SJSA1 (cell line): ENCODE results near the gene MROH7. TPM values are rescaled to one million over a fixed set of nuclear protein-coding genes. Genes with fewer than 3 reads are reported as not detected.

Experiments
- DNase-seq, 2 experiments: peaks; one replicate each; pipeline ENCODE4 v3.0.0-alpha.2; 2015 to 2020; ENCODE audit warnings: low spot score in 2 of 2, low read depth in 1 of 2
- H3K27ac ChIP-seq: fragments of 250-450 bp; sonication (Bioruptor Pico); 2 replicates; pipeline ENCODE4 v1.5.1; 2020; ENCODE audit warnings: mild to moderate bottlenecking, moderate library complexity
- H3K27me3 ChIP-seq: fragments of 250-450 bp; sonication (Bioruptor Pico); replicated peaks from 2 replicates; pipeline ENCODE4 v1.5.1; 2020; ENCODE audit warnings: mild to moderate bottlenecking, moderate library complexity
- H3K36me3 ChIP-seq: fragments of 250-450 bp; sonication (Bioruptor Pico); 2 replicates; pipeline ENCODE4 v1.5.1; 2020; ENCODE audit warnings: mild to moderate bottlenecking
- H3K4me1 ChIP-seq: fragments of 250-450 bp; sonication (Bioruptor Pico); replicated peaks from 2 replicates; pipeline ENCODE4 v1.6.1; 2021; ENCODE audit warnings: mild to moderate bottlenecking
- H3K4me3 ChIP-seq: fragments of 250-450 bp; sonication (Bioruptor Pico); 2 replicates; pipeline ENCODE4 v1.5.1; 2020; ENCODE audit warnings: mild to moderate bottlenecking
- H3K9me3 ChIP-seq: fragments of 250-450 bp; sonication (Bioruptor Pico); replicated peaks from 2 replicates; pipeline ENCODE4 v1.5.1; 2020; ENCODE audit warnings: mild to moderate bottlenecking
- total RNA-seq: library from RNA; depleted of rRNA; stranded (reverse); fragments of >200 nt; shearing (Covaris generic); gene quantifications from 2 replicates; pipeline ENCODE4 v1.2.3, GENCODE V29; 2014; rRNA removed

Gene MROH7
- total RNA-seq = not detected in 2 replicates

DNA sequence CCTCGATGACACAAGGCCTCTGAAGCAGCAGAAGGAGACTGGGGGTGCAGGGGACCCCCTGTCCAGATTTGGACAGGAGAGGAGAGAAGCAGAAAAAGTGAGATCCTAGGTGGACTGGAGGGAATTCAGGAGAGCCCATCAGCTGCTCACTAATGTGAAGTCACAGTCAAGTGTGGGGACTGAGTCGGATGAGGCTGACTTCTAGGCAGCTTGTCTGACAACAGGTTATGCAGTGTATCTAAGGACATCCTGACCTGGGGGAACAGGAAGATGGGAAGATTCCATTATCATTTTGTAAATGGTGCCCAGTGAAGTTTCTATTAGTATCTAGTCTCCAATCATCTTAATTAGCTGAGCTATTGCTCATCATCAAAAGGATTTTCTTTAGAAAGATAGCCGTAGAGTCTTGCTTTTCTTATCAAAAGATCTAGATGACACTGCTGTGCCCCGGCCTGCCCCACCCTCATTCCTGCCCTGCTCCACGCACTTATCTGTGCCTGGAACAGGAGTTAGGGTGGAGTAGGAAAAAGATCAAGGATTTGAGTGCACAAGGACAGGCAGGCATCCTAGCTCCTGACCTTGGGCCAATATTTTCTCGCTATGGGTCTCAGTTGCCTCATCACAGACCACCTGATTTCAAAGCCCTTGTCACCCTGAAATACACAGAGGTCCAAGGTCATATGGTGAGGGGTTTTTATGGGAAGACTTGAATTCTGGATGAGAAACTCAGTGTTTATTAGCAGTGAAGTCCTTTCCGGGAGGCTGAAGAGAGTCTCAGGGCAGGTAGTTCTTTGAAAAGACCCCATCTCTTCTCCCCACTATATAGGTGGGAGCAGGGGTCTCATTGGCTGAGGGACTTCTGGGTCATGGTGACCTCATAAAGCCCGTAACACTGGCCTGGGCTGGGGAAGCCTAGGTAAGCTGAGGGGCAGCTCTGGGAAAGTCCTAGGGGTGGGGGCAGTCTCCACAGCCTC, at the start of gene MROH7:
TSS of gene MROH7 (plus strand) at position 924 of the 974 bp plus-strand sequence. CDS start 11,141 bp downstream, outside the sequence.
- no peaks in the 10 kb centered on the region for H3K36me3 ChIP-seq
- DNase-seq = no peak

DNA sequence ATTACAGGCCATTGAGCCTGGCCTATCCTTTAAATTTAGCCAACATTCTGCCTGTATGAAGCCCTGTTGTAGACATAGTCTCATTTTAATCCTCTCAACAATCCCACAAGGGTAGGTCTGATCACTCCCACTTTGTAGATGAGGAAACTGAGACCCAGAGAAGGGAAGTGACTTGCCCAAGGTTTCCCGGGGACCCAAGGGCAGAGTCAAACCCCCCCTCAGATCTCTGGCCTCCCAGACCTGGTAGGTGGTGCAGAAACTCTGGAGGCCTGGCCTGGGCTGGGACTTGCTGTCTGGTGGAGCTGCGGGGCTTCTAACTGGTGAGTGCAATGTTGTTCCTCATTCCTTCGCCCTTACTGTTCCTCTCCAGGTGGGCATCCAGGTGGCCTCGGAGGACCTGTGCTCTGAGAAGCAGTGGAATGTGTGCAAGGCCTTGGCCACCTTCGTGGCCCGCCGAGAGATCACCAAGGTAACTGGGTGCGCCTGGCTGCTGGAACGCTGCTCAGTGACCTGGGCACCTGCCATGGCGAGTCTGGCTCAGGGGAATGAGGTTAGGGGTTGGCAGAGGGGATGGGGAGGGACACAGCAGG, 47.9 kb upstream of the MROH7 start:
- no peaks in the 10 kb centered on the region for H3K9me3 ChIP-seq
- H3K36me3 ChIP-seq = no peaks in the 10 kb centered on the region
- no peak overlapping the region for H3K27ac ChIP-seq
- no peak overlapping the region for H3K4me3 ChIP-seq
- DNase-seq = no peak
- no peaks in the 10 kb centered on the region for H3K27me3 ChIP-seq
- H3K4me1 ChIP-seq = no peaks in the 10 kb centered on the region

More for the DNA sequence above, at the start of gene MROH7:
- no peak within 1 kb of the TSS for H3K27ac ChIP-seq
- H3K27me3 ChIP-seq = no peaks in the 10 kb centered on the region
- H3K4me3 ChIP-seq = no peak within 1 kb of the TSS
- peaks cover 8% of the 10 kb centered on the region; the same call in 1 of the 2 replicates for H3K9me3 ChIP-seq
- H3K4me1 ChIP-seq = no peaks in the 10 kb centered on the region

DNA sequence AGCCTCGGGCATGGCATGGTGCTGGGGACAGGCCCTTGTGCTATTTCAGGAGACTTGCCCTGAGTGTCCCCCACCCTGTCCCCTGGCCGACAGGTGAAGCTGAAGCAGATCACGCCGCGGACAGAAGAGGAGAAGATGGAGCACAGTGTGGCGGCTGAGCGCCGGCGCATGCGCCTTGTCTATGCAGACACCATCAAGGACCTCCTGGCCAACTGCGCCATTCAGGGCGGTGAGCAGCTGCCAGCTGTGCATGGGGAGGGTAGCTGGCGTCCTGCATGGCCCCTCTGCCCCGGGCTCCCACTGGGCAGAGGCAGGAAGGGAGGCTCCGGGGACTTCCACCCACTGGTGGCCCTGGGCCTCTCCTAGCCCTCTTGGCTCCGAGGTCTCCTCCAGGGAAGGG, 47.1 kb upstream of the MROH7 start:
- no peaks in the 10 kb centered on the region for H3K4me1 ChIP-seq
- no peaks in the 10 kb centered on the region for H3K9me3 ChIP-seq
- no peak overlapping the region for H3K4me3 ChIP-seq
- H3K36me3 ChIP-seq = no peaks in the 10 kb centered on the region
- no peak overlapping the region for H3K27ac ChIP-seq
- no peaks in the 10 kb centered on the region for H3K27me3 ChIP-seq
- no peak for DNase-seq

DNA sequence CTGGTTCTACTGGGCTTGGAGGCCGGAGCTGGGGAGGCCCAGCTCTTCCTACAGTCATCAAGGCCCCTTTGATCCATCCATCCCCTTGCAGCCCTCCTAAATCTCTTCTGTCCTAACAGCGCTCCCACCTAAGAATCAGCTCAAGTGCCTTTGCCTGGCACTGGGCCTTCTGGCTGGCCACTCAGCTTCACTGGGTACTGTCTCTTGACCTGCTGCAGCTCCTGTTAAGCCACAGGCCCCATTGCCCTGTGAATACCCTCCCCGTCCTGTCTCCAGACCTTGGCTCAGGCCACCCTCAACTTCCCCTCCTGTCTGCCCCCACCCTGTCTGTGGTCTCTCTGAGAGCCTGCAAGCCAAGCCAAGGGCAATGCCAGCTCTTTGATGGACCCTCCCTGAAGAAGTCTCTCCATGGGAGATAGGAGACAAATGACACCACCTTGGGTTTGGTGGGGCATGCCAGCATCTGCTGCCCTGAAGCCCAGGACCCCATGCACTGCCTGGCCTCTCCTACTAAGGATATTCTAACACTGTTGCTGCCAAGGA, 45.6 kb upstream of the MROH7 start:
- Histone ChIP-seq H3K9me3 (no peaks in the 10 kb centered on the region), H3K4me1 (no peaks in the 10 kb centered on the region), H3K27me3 (no peaks in the 10 kb centered on the region), H3K36me3 (no peaks in the 10 kb centered on the region), H3K4me3 (no peak overlapping the region), H3K27ac (no peak overlapping the region)
- no peak for DNase-seq

DNA sequence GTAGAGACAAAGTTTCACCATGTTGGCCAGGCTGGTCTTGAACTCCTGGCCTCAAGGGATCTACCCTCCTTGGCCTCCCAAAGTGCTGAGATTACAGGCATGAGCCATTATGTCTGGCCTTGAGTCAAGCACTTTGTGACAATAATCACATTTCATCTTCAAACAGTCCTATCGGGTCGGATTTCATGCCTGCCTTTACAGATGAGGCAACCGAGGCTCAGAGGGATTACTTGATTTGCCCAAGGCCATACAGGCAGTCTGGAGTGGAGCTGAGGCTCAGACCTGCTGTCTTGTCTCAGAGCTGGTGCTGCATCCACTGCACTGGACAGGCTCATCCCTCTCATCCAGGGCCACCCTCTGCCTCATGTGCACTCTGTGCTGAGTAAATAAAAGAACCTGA, 44.8 kb upstream of the MROH7 start:
- DNase-seq = no peak
- H3K27ac ChIP-seq = no peak overlapping the region
- H3K4me1 ChIP-seq = no peaks in the 10 kb centered on the region
- H3K27me3 ChIP-seq = no peaks in the 10 kb centered on the region
- H3K36me3 ChIP-seq = no peaks in the 10 kb centered on the region
- no peak overlapping the region for H3K4me3 ChIP-seq
- H3K9me3 ChIP-seq = no peaks in the 10 kb centered on the region

DNA sequence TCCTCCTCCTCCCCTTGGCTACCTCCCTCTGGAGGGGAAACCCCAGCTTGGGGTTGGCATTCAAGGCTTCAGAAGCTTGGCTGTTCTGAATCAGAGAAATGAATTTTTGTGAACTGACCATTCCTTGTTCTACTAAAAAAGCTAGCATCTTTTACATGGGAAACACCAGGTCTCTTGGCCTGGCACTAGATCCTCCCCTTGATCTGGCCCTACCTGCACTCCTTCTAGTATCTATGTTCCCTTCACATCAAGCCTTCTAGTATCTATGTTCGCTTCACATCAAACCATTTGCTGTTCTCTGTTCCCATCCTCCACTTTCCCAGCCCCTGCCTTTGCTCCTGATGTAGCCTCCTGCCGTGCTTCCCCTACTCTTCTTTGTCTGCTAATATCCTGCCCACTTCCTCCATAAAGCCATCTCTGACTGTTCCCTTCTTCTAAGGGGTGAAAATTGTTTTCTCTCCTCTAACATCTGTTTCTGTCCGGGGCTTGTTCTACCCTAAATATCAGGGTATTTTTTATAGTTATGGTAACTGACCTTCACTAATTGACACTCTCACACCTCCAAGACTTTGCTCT, 44.0 kb upstream of the MROH7 start:
- H3K4me3 ChIP-seq = no peak overlapping the region
- no peak for DNase-seq
- no peaks in the 10 kb centered on the region for H3K27me3 ChIP-seq
- no peaks in the 10 kb centered on the region for H3K9me3 ChIP-seq
- no peaks in the 10 kb centered on the region for H3K4me1 ChIP-seq
- no peaks in the 10 kb centered on the region for H3K36me3 ChIP-seq
- no peak overlapping the region for H3K27ac ChIP-seq

DNA sequence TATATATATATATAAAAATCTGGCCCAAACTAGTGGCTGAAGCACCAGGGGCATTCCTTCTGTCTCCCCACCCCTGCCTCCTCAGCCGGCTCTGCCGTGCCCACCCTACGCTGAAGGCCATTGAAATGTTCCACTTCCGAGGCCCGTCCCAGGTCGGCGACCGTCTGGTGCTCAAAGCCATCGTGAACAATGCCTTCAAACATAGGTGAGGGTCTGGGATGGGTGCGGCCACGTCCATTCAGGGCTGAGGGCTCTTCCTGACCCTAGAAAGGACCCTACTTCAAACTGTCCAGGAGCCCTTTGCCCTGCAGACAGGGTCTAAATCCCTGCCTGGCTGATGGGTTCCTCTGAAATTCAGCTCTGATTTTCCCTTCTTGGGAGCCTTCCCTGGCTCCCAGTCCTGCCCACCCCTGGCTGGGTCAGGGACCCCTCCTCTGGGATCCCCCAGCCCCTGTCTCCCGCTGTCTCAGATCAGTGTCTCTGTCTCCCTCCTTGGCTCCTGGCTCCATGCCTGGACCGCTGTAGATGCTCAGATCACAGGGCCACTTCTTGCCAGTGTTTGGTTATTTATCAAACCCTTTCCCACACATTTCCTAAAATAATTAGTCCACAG, 42.3 kb upstream of the MROH7 start:
- H3K27me3 ChIP-seq = no peaks in the 10 kb centered on the region
- H3K4me3 ChIP-seq = no peak overlapping the region
- no peaks in the 10 kb centered on the region for H3K36me3 ChIP-seq
- H3K27ac ChIP-seq = no peak overlapping the region
- H3K9me3 ChIP-seq = no peaks in the 10 kb centered on the region
- no peak for DNase-seq
- no peaks in the 10 kb centered on the region for H3K4me1 ChIP-seq

DNA sequence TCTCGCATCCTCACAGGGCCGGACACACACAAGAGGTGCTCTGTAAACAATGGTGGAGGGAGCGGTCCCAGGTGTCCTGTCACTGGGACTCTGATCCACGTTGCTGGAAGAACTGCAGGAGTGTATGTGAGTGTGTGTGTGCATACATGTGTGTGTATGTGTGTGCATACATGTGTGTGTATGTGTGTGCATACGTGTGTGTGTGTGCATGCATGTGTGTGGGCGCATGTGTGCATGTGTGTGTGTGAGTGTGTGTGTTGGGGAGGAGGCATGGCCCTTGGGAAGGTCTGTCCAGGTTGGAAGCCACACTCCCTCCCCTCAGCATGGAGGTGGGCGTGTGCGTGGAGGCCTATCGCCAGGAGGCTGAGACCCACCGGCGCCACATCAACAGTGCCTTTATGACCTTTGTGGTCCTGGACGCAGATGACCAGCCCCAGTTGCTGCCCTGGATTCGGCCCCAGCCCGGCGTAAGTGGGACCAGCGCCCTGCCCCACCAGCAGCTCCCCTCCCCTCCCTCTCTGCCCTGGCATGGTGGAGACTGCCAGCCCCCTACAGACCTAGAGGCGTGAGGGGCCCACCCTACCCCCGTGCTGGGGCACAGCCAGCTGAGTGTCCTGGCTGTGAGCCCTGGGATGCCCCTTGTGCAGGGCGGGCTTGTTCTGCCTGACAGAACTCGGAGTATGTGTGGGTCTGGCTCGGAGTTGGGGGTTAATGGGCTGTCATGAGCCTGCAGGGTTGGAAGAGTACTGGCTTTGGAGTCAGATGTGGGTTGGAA, 40.5 kb upstream of the MROH7 start:
- H3K36me3 ChIP-seq = no peaks in the 10 kb centered on the region
- H3K4me3 ChIP-seq = no peak overlapping the region
- no peaks in the 10 kb centered on the region for H3K27me3 ChIP-seq
- no peak for DNase-seq
- H3K27ac ChIP-seq = no peak overlapping the region
- no peaks in the 10 kb centered on the region for H3K4me1 ChIP-seq
- H3K9me3 ChIP-seq = no peaks in the 10 kb centered on the region

DNA sequence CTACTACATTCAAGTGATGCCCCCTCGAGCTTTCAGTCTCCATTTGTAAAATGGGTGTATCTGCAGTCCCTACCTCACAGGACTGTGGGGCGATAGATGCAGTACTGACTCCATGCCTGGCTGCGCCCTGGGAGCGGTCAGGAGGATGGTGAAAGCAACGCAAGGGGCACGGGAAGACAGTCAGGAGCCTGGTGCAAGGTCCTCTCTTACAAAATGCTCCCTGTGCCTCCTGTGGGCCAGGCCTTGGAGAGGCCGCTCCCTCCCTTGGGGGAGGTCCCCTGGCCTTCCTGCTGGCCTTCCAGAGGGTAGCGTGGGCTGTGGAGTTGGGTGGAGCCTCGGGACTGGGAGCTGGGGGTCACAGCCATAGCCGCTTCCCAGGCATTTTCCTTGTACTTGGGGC, 39.9 kb upstream of the MROH7 start:
- Histone ChIP-seq H3K27ac (no peak overlapping the region), H3K4me1 (no peaks in the 10 kb centered on the region), H3K4me3 (no peak overlapping the region), H3K9me3 (no peaks in the 10 kb centered on the region), H3K27me3 (no peaks in the 10 kb centered on the region), H3K36me3 (no peaks in the 10 kb centered on the region)
- DNase-seq = no peak

DNA sequence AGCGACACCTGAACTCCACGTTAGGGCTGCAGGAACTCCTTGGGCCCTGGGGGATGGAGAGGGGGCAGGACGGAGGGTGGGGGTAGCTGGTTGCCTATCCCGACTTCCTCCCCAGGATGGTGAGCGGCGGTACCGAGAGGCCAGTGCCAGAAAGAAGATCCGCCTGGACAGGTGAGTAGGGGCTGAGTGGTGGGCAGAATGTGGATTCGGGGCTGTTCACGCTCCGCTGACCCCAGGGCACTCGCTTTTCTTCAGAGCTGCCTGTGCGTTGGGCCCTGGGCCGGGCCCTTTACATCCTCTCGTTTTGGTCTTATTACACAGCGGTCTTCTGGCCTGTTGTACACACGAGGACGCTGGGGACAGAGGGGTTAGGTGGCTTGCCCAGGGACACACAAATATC, 39.0 kb upstream of the MROH7 start:
- no peaks in the 10 kb centered on the region for H3K9me3 ChIP-seq
- no peaks in the 10 kb centered on the region for H3K36me3 ChIP-seq
- H3K4me3 ChIP-seq = no peak overlapping the region
- H3K27ac ChIP-seq = no peak overlapping the region
- no peaks in the 10 kb centered on the region for H3K27me3 ChIP-seq
- no peaks in the 10 kb centered on the region for H3K4me1 ChIP-seq
- DNase-seq = no peak

DNA sequence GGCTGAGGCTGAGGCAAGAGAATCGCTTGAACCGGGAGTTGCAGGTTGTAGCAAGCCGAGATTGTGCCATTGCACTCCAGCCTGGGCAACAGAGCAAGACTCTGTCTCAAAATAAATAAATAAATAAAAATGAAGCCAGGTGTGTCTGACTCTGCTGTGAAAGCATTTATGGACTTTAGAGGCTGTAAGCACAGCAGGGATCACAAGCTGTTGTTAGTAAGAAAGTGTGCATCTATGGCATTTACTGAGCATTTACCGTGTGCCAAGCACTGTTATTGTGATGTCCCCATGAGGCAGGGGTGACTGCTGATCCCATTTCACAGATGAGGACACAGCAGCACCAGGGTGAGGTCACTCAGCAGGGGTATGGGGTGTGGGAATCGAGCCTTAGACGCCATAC, 38.3 kb upstream of the MROH7 start:
- H3K4me1 ChIP-seq = no peaks in the 10 kb centered on the region
- no peak overlapping the region for H3K4me3 ChIP-seq
- no peak for DNase-seq
- H3K36me3 ChIP-seq = no peaks in the 10 kb centered on the region
- no peaks in the 10 kb centered on the region for H3K27me3 ChIP-seq
- H3K27ac ChIP-seq = no peak overlapping the region
- no peaks in the 10 kb centered on the region for H3K9me3 ChIP-seq

DNA sequence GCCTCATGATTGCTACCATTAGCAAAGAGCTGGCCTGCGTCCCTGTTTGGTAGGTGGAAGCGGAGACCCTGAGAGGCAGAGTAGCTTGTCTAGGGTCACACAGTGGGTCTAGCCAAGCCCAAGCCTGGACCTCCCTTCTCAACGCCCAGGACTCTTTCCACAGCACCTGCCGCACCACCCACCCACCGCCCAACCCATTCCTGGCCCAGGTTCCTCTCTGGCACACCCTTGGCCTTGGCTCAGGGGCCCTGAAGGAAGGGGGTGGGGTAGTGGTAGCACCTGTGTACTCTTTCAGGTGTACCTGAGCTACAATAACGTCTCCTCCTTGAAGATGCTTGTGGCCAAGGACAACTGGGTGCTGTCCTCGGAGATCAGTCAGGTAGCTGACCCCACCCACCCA, 37.5 kb upstream of the MROH7 start:
- no peak overlapping the region for H3K4me3 ChIP-seq

More for the DNA sequence above, 37.5 kb upstream of the MROH7 start:
- H3K36me3 ChIP-seq = no peaks in the 10 kb centered on the region
- no peak overlapping the region for H3K27ac ChIP-seq
- no peaks in the 10 kb centered on the region for H3K4me1 ChIP-seq
- no peak for DNase-seq
- no peaks in the 10 kb centered on the region for H3K27me3 ChIP-seq
- no peaks in the 10 kb centered on the region for H3K9me3 ChIP-seq
